Activated naive CD8-positive, alpha-beta T cell (primary cell): Measurements from ENCODE around the gene SULT1B1.
"Not testable (repeated sequence)": the region's sequence is repeated elsewhere in the genome, so short reads cannot be mapped to it uniquely, and the experiment has no call there.

Source experiments
- H3K27ac Mint-ChIP-seq: one replicate; pipeline ENCODE4 v1.8.0; 2021; ENCODE audit warnings: mixed read lengths
- H3K27me3 Mint-ChIP-seq: one replicate; pipeline ENCODE4 v1.8.0; 2021; ENCODE audit warnings: mixed read lengths
- H3K36me3 Mint-ChIP-seq: one replicate; pipeline ENCODE4 v1.8.0; 2021; ENCODE audit warnings: mixed read lengths
- H3K4me1 Mint-ChIP-seq: one replicate; pipeline ENCODE4 v1.8.0; 2021; ENCODE audit warnings: low read depth, mixed read lengths
- H3K4me3 Mint-ChIP-seq: one replicate; pipeline ENCODE4 v1.8.0; 2021; ENCODE audit warnings: mild to moderate bottlenecking, mixed read lengths
- H3K9me3 Mint-ChIP-seq: one replicate; pipeline ENCODE4 v1.8.0; 2021; ENCODE audit warnings: low read depth, mixed read lengths

Gene SULT1B1

DNA sequence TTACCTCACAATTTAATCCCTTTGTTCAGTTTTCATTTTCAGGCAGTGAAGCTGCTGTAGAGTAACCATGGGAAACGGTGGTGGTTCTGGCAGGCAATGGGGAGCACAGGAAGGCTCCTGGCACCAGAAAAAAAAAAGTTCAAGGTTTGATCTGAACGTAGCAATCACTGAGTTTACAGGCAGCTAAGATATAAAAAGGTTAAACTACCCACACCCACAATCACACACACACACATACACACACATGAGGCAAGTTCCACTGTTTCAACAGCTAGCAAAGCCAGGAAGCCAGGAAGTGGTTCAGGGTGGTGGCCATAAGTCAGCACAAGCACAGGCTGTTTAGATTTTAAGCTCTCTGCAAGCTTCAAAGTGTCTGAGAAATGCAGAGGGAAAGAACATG lies at the start of gene SULT1B1:
Gene SULT1B1 (minus strand): TSS at position 166 of the 400 bp plus-strand sequence. CDS start 5,403 bp downstream, outside the sequence.
- no peaks in the 10 kb centered on the region for H3K9me3 Mint-ChIP-seq
- peak within 1 kb of the TSS; percentile 85 for H3K4me3 Mint-ChIP-seq
- peaks cover 76% of the 10 kb centered on the region for H3K4me1 Mint-ChIP-seq
- H3K36me3 Mint-ChIP-seq = peaks cover 2% of the 10 kb centered on the region
- H3K27ac Mint-ChIP-seq = peak within 1 kb of the TSS; percentile 94
- no peaks in the 10 kb centered on the region for H3K27me3 Mint-ChIP-seq

DNA sequence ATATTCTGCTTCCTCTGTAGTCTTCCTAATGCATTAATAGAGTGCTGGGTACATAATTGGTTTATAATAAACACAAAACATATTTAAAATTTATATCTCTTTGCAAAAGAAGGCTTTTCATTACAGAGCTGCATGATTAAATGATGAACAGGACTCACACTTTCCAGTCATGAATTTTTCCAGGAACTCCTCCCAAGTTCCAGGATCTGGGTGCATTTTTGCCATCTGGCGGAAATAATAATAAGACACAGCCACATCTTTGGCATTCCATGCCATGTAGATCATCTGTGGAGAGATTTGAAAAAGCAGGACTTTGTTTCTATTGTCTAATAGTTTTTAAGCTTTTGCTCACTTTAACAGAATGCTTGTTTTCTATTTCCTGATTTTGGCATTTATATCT lies 40.2 kb upstream of the SULT1B1 start:
- Mint-ChIP-seq H3K36me3 (no peaks in the 10 kb centered on the region), H3K4me3 (no peak overlapping the region), H3K27me3 (no peaks in the 10 kb centered on the region), H3K9me3 (no peaks in the 10 kb centered on the region), H3K4me1 (no peaks in the 10 kb centered on the region), H3K27ac (no peak overlapping the region)

DNA sequence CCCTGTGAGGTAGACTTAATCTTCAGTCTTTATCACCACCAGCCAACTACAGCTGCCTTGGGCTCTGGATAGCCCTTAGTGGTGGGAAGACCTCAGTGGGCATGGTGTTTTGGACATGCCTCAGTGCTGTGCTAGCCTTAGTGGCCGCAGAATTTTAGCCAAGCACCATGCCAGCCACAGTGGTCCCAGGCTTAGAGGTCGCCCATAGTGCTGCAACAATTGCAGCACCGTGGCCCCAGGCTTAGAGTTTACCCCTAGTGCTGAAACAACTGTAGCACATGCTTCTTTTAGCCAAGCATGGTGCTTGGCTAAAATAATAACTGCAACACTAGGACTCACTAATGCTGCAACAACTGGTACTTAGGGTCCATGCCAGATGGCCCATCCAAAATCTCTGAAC lies 38.9 kb upstream of the SULT1B1 start:
- no peak overlapping the region for H3K27ac Mint-ChIP-seq

DNA sequence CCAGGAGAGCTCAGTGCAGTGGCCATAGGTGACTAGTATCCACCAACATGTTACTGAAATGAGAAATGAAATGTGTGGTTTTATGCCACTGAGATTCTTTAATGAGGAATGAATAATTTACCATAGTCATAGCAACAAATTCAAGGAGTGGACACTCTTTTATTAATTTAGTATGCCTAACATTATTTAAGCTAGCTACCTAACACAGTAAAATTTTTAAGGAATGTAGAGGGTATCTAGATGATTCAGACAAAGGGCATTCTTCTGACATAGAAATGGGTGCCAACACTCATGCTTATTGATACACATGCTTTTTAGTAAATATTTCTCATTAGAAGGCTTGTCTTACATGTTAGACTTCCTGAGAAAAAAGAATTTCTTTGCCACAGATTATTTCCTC lies 33.3 kb upstream of the SULT1B1 start:
- Mint-ChIP-seq H3K27me3 (no peaks in the 10 kb centered on the region), H3K36me3 (no peaks in the 10 kb centered on the region), H3K9me3 (no peaks in the 10 kb centered on the region), H3K4me3 (no peak overlapping the region), H3K4me1 (no peaks in the 10 kb centered on the region), H3K27ac (no peak overlapping the region)

More for the DNA sequence above, 38.9 kb upstream of the SULT1B1 start:
- no peaks in the 10 kb centered on the region for H3K36me3 Mint-ChIP-seq
- no peaks in the 10 kb centered on the region for H3K9me3 Mint-ChIP-seq
- no peaks in the 10 kb centered on the region for H3K4me1 Mint-ChIP-seq
- H3K27me3 Mint-ChIP-seq = no peaks in the 10 kb centered on the region
- H3K4me3 Mint-ChIP-seq = no peak overlapping the region

DNA sequence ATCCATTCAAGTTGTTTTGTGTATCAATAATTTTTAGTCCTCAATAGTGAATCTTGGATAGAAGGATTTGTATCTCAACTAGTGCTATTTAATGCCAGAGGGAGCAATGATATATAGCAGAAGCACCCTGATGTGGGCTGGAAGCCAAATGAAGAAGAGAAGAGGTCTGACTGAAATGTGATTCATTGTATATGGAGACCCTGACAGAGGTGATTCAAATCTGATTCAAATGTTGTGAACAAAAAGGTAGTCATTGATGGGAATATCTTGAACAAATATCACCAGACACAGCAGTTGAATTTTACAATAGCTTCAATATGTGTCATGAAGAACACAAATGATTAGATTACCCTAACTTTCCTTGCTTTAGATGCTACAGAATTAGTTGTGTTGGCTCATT lies 27.5 kb upstream of the SULT1B1 start:
- H3K9me3 Mint-ChIP-seq = no peaks in the 10 kb centered on the region
- H3K36me3 Mint-ChIP-seq = no peaks in the 10 kb centered on the region
- no peak overlapping the region for H3K4me3 Mint-ChIP-seq
- H3K27ac Mint-ChIP-seq = no peak overlapping the region
- no peaks in the 10 kb centered on the region for H3K4me1 Mint-ChIP-seq
- no peaks in the 10 kb centered on the region for H3K27me3 Mint-ChIP-seq

DNA sequence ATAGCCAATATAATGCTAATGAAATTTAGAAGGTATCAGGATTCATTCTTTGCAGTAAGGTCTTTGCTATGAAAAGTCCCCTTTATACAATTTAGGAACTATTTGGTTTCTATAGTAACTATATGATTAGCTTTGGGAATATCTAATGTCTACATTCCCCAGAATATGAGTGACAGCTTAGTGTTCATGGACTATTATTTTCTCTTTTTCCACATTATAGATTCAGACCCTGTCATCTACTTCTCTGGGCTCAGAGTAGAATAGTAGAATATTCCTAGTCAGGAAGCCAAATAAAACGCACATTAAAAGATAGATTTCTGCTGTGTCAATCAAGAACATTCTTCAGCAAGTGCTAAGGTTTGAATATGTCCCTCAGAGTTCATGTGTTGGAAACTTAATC lies 26.1 kb upstream of the SULT1B1 start:
- H3K36me3 Mint-ChIP-seq = no peaks in the 10 kb centered on the region
- no peak overlapping the region for H3K4me3 Mint-ChIP-seq
- no peaks in the 10 kb centered on the region for H3K9me3 Mint-ChIP-seq
- no peaks in the 10 kb centered on the region for H3K27me3 Mint-ChIP-seq
- no peaks in the 10 kb centered on the region for H3K4me1 Mint-ChIP-seq
- no peak overlapping the region for H3K27ac Mint-ChIP-seq

DNA sequence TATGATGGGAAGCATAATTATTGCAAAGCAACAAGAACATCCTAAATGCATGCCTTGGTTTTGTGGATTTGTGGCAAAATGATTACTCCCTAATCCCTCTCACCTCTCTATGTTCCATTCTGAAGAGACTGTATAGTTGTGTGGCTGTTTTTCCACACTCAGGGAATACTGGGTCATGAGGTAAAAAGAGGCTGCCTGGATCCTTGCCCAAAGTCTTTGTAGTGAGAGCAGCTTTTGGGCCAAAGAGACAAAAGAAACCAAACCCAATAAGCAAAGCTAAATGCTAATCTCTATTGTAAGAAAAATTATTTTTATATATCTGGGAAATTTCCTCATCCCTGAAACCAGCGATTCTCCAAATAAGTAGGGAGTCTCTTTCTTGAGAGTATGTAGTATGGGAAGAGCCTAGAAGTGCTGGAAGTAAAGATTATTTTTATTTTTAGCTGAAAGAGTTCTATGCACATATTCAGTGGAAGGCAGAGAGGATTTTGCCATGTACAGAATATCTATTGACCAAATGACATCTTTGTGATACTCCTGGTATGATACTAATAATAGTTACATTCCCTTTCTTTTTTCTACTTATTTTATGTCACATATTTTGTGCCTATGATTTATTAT lies 24.9 kb upstream of the SULT1B1 start:
- Mint-ChIP-seq H3K36me3 (no peaks in the 10 kb centered on the region), H3K27me3 (no peaks in the 10 kb centered on the region), H3K27ac (no peak overlapping the region), H3K4me1 (no peaks in the 10 kb centered on the region), H3K9me3 (no peaks in the 10 kb centered on the region), H3K4me3 (no peak overlapping the region)

DNA sequence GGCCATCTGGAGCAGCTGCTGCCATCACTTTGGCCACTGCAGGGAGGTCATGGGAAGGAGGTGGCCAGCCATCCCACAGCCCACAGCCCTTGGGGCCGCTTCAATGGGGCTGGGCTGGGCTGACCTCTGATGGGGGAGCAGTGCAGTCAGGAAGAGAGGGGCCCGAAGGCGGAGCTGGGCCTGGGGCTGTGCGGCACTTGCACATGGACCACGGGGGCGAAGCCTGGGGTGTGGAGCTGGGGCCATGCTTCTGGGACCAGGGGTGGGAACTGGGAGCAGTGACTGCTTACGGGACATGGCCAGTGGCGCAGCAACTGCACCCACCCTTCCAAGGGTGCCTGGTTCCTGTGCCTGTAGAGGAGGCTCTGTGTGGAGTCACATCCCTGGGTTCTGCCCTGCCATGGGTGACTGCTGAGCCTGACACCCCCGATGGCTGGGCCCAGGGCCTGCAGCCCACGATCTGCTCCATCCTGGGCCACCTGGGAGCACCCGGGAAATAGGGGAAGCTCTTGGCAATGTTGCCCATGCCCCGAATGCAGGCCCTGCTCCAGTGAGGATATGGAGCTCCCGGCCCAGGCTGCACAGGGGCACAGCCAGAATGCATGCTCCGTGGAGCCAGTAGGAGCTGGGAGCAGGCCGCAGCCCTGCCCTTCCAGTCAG lies 22.4 kb upstream of the SULT1B1 start:
- Mint-ChIP-seq H3K4me3 (no peak overlapping the region), H3K27ac (no peak overlapping the region), H3K4me1 (no peaks in the 10 kb centered on the region), H3K9me3 (no peaks in the 10 kb centered on the region), H3K36me3 (no peaks in the 10 kb centered on the region), H3K27me3 (no peaks in the 10 kb centered on the region)

DNA sequence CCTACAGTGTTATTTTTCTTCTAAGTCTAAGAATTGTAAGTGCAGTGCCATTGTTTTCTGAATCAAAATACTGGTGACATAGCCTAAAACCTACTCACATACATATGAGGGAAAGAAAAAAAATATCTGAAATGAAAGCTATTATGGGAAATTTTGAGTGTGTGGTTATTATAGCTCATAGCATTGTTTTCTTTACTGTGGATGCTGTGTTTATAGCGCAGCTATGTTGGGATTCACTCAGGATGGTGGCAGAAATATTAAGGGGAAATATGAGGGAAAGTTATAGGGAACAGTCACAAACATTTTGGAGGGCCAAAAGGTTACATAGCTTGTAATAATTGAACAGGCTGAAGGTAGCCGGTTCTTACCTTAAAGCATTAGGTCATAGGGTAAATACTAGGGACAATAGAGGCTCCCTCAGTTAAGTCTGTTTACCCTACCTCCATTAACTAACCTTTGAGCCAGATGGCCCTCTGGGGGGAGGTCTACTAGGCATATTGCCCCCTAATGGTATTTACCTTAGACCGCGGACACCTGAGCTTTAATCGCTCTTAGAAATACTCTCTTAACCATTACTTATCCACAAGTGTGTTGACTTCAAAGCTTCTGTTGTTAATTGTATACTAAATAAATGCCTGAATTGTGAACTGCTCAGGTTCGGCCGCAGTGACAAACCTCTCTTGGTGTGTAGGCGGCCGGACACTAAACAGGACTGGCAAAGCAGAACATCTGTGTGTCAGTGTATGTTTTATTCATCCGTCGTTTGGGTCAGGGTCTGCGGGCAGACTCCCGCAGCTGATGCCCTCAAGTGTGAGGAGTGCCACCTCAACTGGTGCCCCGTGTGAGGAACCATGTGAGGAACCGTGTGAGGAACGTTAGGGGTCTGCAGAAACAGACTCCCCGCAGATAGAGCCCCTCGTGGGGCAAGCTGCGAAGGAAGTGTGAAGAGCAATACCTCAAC lies 21.3 kb upstream of the SULT1B1 start:
- no peak overlapping the region for H3K4me3 Mint-ChIP-seq
- no peaks in the 10 kb centered on the region for H3K4me1 Mint-ChIP-seq
- no peak overlapping the region for H3K27ac Mint-ChIP-seq
- H3K27me3 Mint-ChIP-seq = no peaks in the 10 kb centered on the region
- no peaks in the 10 kb centered on the region for H3K9me3 Mint-ChIP-seq
- H3K36me3 Mint-ChIP-seq = no peaks in the 10 kb centered on the region

DNA sequence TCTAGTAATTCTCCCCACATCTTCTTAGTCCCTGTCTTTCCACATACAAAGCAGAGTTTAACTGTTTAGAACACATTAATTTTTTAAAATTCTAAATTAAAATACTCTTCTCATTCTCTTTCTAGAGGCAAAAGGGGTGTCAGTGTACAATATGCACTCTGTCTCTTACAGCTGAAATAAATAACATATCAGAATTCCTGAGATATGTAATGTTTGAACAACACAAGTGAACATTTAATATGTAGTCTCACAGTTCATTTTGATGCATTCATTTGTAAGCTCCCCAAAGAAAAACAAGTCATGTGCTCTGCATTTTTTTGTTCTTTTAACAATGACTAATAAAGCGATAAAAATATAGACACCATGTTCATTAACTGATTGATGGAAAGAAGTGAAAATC lies 19.7 kb upstream of the SULT1B1 start:
- H3K27me3 Mint-ChIP-seq = no peaks in the 10 kb centered on the region
- H3K36me3 Mint-ChIP-seq = no peaks in the 10 kb centered on the region
- H3K27ac Mint-ChIP-seq = no peak overlapping the region
- H3K4me3 Mint-ChIP-seq = no peak overlapping the region
- H3K4me1 Mint-ChIP-seq = no peaks in the 10 kb centered on the region
- no peaks in the 10 kb centered on the region for H3K9me3 Mint-ChIP-seq

DNA sequence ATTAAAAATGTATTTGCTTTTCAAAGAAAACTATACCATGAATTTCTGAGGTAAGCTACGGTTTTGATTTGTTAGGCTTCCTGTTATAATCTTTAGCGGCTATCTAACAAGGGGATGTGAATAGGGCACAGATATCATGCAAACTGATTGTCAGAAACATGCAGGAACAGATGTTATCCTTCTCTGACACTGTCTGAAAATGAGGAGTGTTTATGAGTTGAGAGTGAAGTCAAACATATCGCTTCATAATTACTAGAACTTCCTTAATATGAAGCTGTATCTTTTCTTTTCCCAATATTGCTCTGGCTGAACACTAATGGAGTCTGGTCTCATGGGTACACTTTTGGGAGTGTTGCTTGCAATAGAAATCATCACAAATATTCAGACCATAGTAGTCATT lies 16.3 kb upstream of the SULT1B1 start:
- Mint-ChIP-seq H3K4me3 (no peak overlapping the region), H3K4me1 (no peaks in the 10 kb centered on the region), H3K27ac (no peak overlapping the region), H3K9me3 (no peaks in the 10 kb centered on the region), H3K36me3 (no peaks in the 10 kb centered on the region), H3K27me3 (no peaks in the 10 kb centered on the region)

DNA sequence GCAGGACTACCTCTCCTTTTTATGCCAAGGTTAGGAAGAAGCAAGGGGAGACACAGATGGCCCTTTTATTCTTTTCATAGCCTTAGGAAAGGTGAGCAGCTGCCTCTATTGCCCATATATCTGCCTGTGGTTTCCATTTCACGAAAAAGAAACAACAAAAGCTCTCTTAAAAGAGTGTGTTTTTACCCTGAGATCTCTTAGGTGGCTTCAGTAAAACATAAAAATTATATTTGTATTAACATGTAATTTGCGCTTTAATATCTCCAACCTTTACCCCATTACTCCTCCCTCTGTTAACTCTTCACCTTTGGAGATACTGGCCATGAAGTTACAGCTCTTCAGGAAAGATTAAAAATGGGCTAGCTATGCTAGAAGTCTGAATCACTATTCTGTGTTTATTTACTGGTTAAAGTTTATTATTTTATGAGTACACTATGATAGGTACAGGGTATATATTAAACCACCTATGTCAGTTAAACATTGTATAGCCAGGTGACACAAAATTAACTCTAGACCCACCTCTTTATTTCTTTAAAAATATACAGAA lies 15.0 kb upstream of the SULT1B1 start:
- peaks cover 5% of the 10 kb centered on the region for H3K4me1 Mint-ChIP-seq
- H3K27ac Mint-ChIP-seq = no peak overlapping the region
- H3K27me3 Mint-ChIP-seq = no peaks in the 10 kb centered on the region
- H3K4me3 Mint-ChIP-seq = no peak overlapping the region
- no peaks in the 10 kb centered on the region for H3K36me3 Mint-ChIP-seq
- no peaks in the 10 kb centered on the region for H3K9me3 Mint-ChIP-seq

DNA sequence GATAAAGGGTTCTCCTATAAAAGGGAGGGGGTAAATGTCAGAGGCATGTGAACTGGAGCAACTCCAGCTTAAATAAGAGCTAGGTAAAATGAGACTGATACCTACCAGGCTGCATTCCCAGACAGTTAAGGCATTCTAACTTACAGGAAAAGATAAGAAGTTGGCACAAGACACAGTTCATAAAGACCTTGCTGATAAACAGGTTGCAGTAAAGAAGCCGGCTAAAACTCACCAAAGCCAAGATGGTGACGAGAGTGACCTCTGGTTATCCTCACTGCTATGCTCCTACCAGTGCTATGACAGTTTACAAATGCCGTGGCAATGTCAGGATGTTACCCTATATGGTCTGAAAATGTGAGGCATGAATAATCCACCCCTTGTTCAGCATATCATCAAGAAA lies 13.1 kb upstream of the SULT1B1 start:
- H3K4me3 Mint-ChIP-seq = no peak overlapping the region
- H3K27ac Mint-ChIP-seq = no peak overlapping the region
- H3K4me1 Mint-ChIP-seq = peaks cover 5% of the 10 kb centered on the region
- no peaks in the 10 kb centered on the region for H3K36me3 Mint-ChIP-seq
- no peaks in the 10 kb centered on the region for H3K27me3 Mint-ChIP-seq
- no peaks in the 10 kb centered on the region for H3K9me3 Mint-ChIP-seq

DNA sequence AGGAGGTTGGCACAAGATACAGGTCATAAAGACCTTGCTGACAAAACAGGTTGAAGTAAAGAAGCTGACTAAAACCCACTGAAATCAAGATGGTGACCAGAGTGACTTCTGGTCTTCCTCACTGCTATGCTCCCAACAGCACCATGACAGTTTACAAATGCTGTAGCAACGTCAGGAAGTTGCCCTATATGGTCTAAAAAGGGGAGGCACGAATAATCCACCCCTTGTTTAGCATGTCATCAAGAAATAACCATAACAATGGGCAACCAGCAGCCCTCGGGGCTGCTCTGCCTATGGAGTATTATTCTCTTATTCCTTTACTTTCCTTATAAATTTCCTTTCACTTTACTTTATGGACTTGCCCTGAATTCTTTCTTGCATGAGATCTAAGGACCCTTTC lies 8.1 kb upstream of the SULT1B1 start:
- not testable (repeated sequence) for H3K27ac Mint-ChIP-seq, H3K27me3 Mint-ChIP-seq, H3K9me3 Mint-ChIP-seq, H3K4me3 Mint-ChIP-seq, H3K36me3 Mint-ChIP-seq
- peaks cover 31% of the 10 kb centered on the region for H3K4me1 Mint-ChIP-seq

DNA sequence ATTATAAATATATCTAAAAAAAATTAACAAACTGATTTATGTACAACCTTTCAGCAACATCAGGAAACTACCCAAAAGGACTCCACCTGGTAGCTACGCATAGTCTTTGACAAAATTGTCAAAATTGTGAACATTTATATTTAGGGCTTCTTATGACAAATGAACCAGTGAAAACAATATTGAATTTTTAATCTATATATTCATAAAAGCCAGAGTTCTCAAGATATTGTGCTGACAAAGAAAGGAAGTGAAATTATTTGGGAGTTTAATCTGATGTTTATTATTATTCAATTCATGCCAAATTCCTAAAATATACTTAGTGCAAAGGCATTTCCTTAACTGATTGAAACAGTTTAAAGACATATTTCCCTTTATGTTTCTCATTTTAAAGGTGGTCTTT lies 5.3 kb upstream of the SULT1B1 start:
- H3K36me3 Mint-ChIP-seq = peaks cover 2% of the 10 kb centered on the region
- peaks cover 41% of the 10 kb centered on the region for H3K4me1 Mint-ChIP-seq
- H3K9me3 Mint-ChIP-seq = no peaks in the 10 kb centered on the region
- H3K27me3 Mint-ChIP-seq = no peaks in the 10 kb centered on the region
- H3K27ac Mint-ChIP-seq = no peak overlapping the region
- H3K4me3 Mint-ChIP-seq = no peak overlapping the region
